BJ (cell line): Measurements from ENCODE around the gene MYO5A. TPM values are rescaled to one million over a fixed set of nuclear protein-coding genes. Genes with fewer than 3 reads are reported as not detected.
A peak's percentile ranks its signal among the peaks of the same experiment; 100 is the strongest.

ENCODE experiments used
- CTCF ChIA-PET: fragments of 350-600 bp; formaldehyde crosslinking; extraction: SDS; loops from one replicate; lab custom pipeline; 2021; ENCODE audit warnings: antibody characterized with exemption, inconsistent platforms; lab: Yijun Ruan, JAX
- POLR2A ChIA-PET: fragments of 300-600 bp; sonication (Branson Sonifier 250); formaldehyde crosslinking; extraction: SDS; loops from one replicate; lab custom pipeline; 2021; ENCODE audit warnings: antibody characterized with exemption; lab: Charles Lee
- DNase-seq: peaks from one replicate; pipeline ENCODE4 v3.0.0-alpha.2; 2011; ENCODE audit warnings: low read depth
- H3K27me3 ChIP-seq: 2 replicates; pipeline ENCODE4 v1.6.0; 2011; ENCODE audit warnings: low read length; ENCODE audit not compliant: control insufficient read depth, insufficient read depth
- H3K36me3 ChIP-seq: 2 replicates; pipeline ENCODE4 v1.5.1; 2011; ENCODE audit warnings: low read length; ENCODE audit not compliant: control insufficient read depth, insufficient read depth
- H3K4me3 ChIP-seq: 2 replicates; pipeline ENCODE4 v1.5.1; 2011; ENCODE audit warnings: low read depth, mild to moderate bottlenecking, control low read depth, low read length
- CTCF ChIP-seq: IDR thresholded peaks from 2 replicates; pipeline ENCODE4 v1.5.1; 2011; ENCODE audit warnings: low read depth, mild to moderate bottlenecking, control low read depth, inconsistent platforms, low read length, moderate library complexity; ENCODE audit not compliant: insufficient read depth
- polyA plus RNA-seq: library from polyadenylated mRNA; depleted of rRNA; stranded (reverse); fragments of >200 nt; gene quantifications from 2 replicates; pipeline ENCODE4 v1.2.3, GENCODE V29; 2011

Gene MYO5A
- polyA plus RNA-seq, 1 experiment, result 38.3 TPM

- Histone ChIP-seq H3K4me3 (no peak overlapping the region), H3K27me3 (peaks cover 7% of the 10 kb centered on the region), H3K36me3 (no peaks in the 10 kb centered on the region)
- ChIA-PET CTCF (interaction anchor here (1.4 to 2.3 kb wide), 2 partner anchors 10 to 21 kb away, joined by 4 to 9 read pairs; no protein-coding TSS in a partner anchor), POLR2A (no interaction called here)
- TF ChIP-seq CTCF, result no peak
- no peak for DNase-seq
These were observed 251.1 kb downstream of the MYO5A start for GRCh38 chr15:52277575-52277974.

- Histone ChIP-seq H3K27me3 (peaks cover 6% of the 10 kb centered on the region), H3K4me3 (no peak overlapping the region), H3K36me3 (no peaks in the 10 kb centered on the region)
- CTCF ChIA-PET, result no interaction called here
- POLR2A ChIA-PET, result no interaction called here
- no peak for DNase-seq
- no peak for TF ChIP-seq CTCF
These were observed 252.4 kb downstream of the MYO5A start for GRCh38 chr15:52276256-52276770.

GRCh38 chr15:52263563-52264282 is 265.0 kb downstream of the MYO5A start:
- POLR2A ChIA-PET, result no interaction called here
- TF ChIP-seq CTCF, result no peak

GRCh38 chr15:52262364-52262763 is 266.3 kb downstream of the MYO5A start:
- H3K27me3 ChIP-seq, result no peaks in the 10 kb centered on the region
- DNase-seq, result no peak
- no peak for TF ChIP-seq CTCF
- H3K4me3 ChIP-seq, result no peak overlapping the region
- CTCF ChIA-PET, result interaction anchor here (1.1 to 1.8 kb wide), 4 partner anchors 8 to 473 kb away, joined by 3 to 4 read pairs (median 3); no protein-coding TSS in a partner anchor
- POLR2A ChIA-PET, result no interaction called here
- no peaks in the 10 kb centered on the region for H3K36me3 ChIP-seq

More at GRCh38 chr15:52263563-52264282, 265.0 kb downstream of the MYO5A start:
- CTCF ChIA-PET, result interaction anchor here (1.0 to 1.8 kb wide), 3 partner anchors 10 to 472 kb away, joined by 3 to 4 read pairs (median 4); no protein-coding TSS in a partner anchor
- Histone ChIP-seq H3K27me3 (no peaks in the 10 kb centered on the region), H3K36me3 (no peaks in the 10 kb centered on the region), H3K4me3 (no peak overlapping the region)
- DNase-seq, result no peak

GRCh38 chr15:52261498-52262242 is 267.0 kb downstream of the MYO5A start:
- ChIA-PET CTCF (interaction anchor here (1.1 to 2.4 kb wide), 5 partner anchors 9 to 474 kb away, joined by 3 to 13 read pairs (median 3); no protein-coding TSS in a partner anchor), POLR2A (interaction anchor here (0.5 to 0.6 kb wide), 2 partner anchors 13 to 314 kb away, joined by 3 to 10 read pairs; no protein-coding TSS in a partner anchor)
- no peaks in the 10 kb centered on the region for H3K36me3 ChIP-seq
- peak; percentile 33 for TF ChIP-seq CTCF
- no peaks in the 10 kb centered on the region for H3K27me3 ChIP-seq
- DNase-seq, result peak; percentile 43
- no peak overlapping the region for H3K4me3 ChIP-seq
